Gastrocnemius medialis (tissue), 4 donors: ENCODE data around the gene TTLL13. TPM values are rescaled to one million over a fixed set of nuclear protein-coding genes. Genes with fewer than 3 reads are reported as not detected.
"Not testable (repeated sequence)": the region's sequence is repeated elsewhere in the genome, so short reads cannot be mapped to it uniquely, and the experiment has no call there.

Source experiments
- ATAC-seq, 2 donors: fragments of 150-250 bp; one replicate each; pipeline ENCODE4 v1.9.1; 2016
- DNase-seq, 2 donors: peaks; one replicate each; pipeline ENCODE4 v3.0.0-alpha.2; 2019
- H3K27ac ChIP-seq, 4 donors: fragments of 200-600 bp; sonication (generic); 1 replicate in 1 of 4; 2 replicates in 3 of 4; pipeline ENCODE4 v1.5.1; 2016 to 2018; ENCODE audit warnings: mild to moderate bottlenecking in 2 of 4, moderate library complexity in 1 of 4
- H3K27me3 ChIP-seq, 3 donors: fragments of 200-600 bp; sonication (generic) in 2 of 3; 1 replicate in 1 of 3; 2 replicates in 2 of 3; pipeline versions ENCODE4 v1.5.1 to v1.6.0; 2016 to 2019; ENCODE audit warnings: mild to moderate bottlenecking in 1 of 3, moderate library complexity in 1 of 3
- H3K36me3 ChIP-seq, 2 donors: fragments of 200-600 bp; sonication (generic) in 1 of 2; one replicate each; pipeline ENCODE4 v1.5.1; 2017 to 2018
- H3K4me1 ChIP-seq, 2 donors: fragments of 200-600 bp; sonication (generic) in 1 of 2; one replicate each; pipeline ENCODE4 v1.5.1; 2016 to 2017; ENCODE audit warnings: mild to moderate bottlenecking in 2 of 2
- H3K4me3 ChIP-seq, 4 donors: fragments of 200-600 bp; sonication (generic) in 3 of 4; 1 replicate in 1 of 4; 2 replicates in 3 of 4; pipeline ENCODE4 v1.5.1; 2016 to 2019; ENCODE audit warnings: mild to moderate bottlenecking in 2 of 4
- H3K9me3 ChIP-seq, 3 donors: fragments of 200-600 bp; sonication (generic) in 2 of 3; 1 replicate in 1 of 3; 2 replicates in 2 of 3; pipeline ENCODE4 v1.5.1; 2016 to 2019
- CTCF ChIP-seq, 5 experiments: fragments of 450-650 bp in 3 of 5; fragments of 200-600 bp in 2 of 5; sonication (generic) in 2 of 5; IDR thresholded peaks in 4 of 5; conservative IDR thresholded peaks in 1 of 5; 1 replicate in 4 of 5; 2 replicates in 1 of 5; pipeline ENCODE4 v1.5.1; 2016 to 2019; ENCODE audit warnings: antibody characterized with exemption in 5 of 5, mild to moderate bottlenecking in 3 of 5, moderate library complexity in 3 of 5
- POLR2A ChIP-seq, 2 donors: fragments of 450-650 bp; IDR thresholded peaks; one replicate each; pipeline ENCODE4 v1.6.1; 2017; ENCODE audit warnings: antibody characterized with exemption in 2 of 2, mild to moderate bottlenecking in 2 of 2, moderate library complexity in 2 of 2
- in situ Hi-C, 4 donors: fragments of 200-750 bp; cut with MboI; loops; one replicate each; pipeline versions ENCODE4 v1.15.0 to v1.8.0; 2017; ENCODE audit warnings: low sequenced_read_pairs in 4 of 4
- intact Hi-C: fragments of 100-400 bp; cut with DNase I; formaldehyde crosslinking; loops from one replicate; pipeline ENCODE4 v1.15.1; 2023; ENCODE audit warnings: low total_unique reads
- total RNA-seq, 4 donors: library from RNA; depleted of rRNA; stranded (reverse); fragments of >200 nt; gene quantifications; one replicate each; pipeline versions ENCODE4 v1.1.0 to v1.2.3, GENCODE V29; 2016

The TTLL13 gene
- total RNA-seq, 4 donors from 2014 or later, result not detected

GRCh38 chr15:90243943-90244639 lies 5.3 kb upstream of the TTLL13 start:
- intact Hi-C loops (no loop called here), in situ Hi-C loops (no loop called here)
- H3K27ac ChIP-seq, result no peak overlapping the region
- no peaks in the 10 kb centered on the region for H3K9me3 ChIP-seq
- DNase-seq, result no peak
- no peaks in the 10 kb centered on the region for H3K4me1 ChIP-seq
- H3K4me3 ChIP-seq, result no peak overlapping the region
- no peak for ATAC-seq
- H3K27me3 ChIP-seq, result no peaks in the 10 kb centered on the region
- TF ChIP-seq POLR2A (IDR thresholded peaks at IDR 0.05), result no peak
- no peak for TF ChIP-seq CTCF (IDR thresholded peaks at IDR 0.05 in 4 of 5, conservative IDR thresholded peaks at IDR 0.05 in 1 of 5)
- peaks cover 0 to 12% of the 10 kb centered on the region in 2 donors for H3K36me3 ChIP-seq

GRCh38 chr15:90248789-90249202 lies 560 bp upstream of the TTLL13 start:
- H3K27me3 ChIP-seq, result no peaks in the 10 kb centered on the region
- in situ Hi-C loops (no loop called here), intact Hi-C loops (loop anchor here (2.0 kb wide), 1 partner anchor 16 kb away; the partner anchor contains the start of gene NGRN)
- no peak for TF ChIP-seq POLR2A (IDR thresholded peaks at IDR 0.05)
- no peak for TF ChIP-seq CTCF (IDR thresholded peaks at IDR 0.05 in 4 of 5, conservative IDR thresholded peaks at IDR 0.05 in 1 of 5)
- DNase-seq, result no peak
- H3K27ac ChIP-seq, result peak overlapping the region in 2 of 4 donors; percentile 2 to 46
- H3K36me3 ChIP-seq, result no peaks in the 10 kb centered on the region
- ATAC-seq, result peak in 1 of 2 donors; percentile 5
- no peaks in the 10 kb centered on the region for H3K9me3 ChIP-seq
- H3K4me1 ChIP-seq, result peaks cover 4 to 9% of the 10 kb centered on the region in 2 donors
- peak overlapping the region; percentile 63 to 87 (median 72) for H3K4me3 ChIP-seq

- ATAC-seq (no peak), DNase-seq (no peak)
- in situ Hi-C loops (no loop called here), intact Hi-C loops (no loop called here)
- Histone ChIP-seq H3K4me1 (peaks cover 0 to 5% of the 10 kb centered on the region in 2 donors), H3K36me3 (no peaks in the 10 kb centered on the region), H3K9me3 (no peaks in the 10 kb centered on the region), H3K27me3 (no peaks in the 10 kb centered on the region), H3K27ac (no peak overlapping the region), H3K4me3 (no peak overlapping the region)
- TF ChIP-seq POLR2A (IDR thresholded peaks at IDR 0.05) (no peak), CTCF (IDR thresholded peaks at IDR 0.05 in 4 of 5, conservative IDR thresholded peaks at IDR 0.05 in 1 of 5) (no peak)
These were observed 8.4 kb downstream of the TTLL13 start for GRCh38 chr15:90257776-90258175.

GRCh38 chr15:90259524-90259923 lies 10.2 kb downstream of the TTLL13 start:
- peaks cover 9 to 10% of the 10 kb centered on the region in 2 donors for H3K4me1 ChIP-seq
- no peak for ATAC-seq
- intact Hi-C loops, result no loop called here
- in situ Hi-C loops, result no loop called here
- no peak overlapping the region for H3K4me3 ChIP-seq
- no peaks in the 10 kb centered on the region for H3K36me3 ChIP-seq
- H3K27me3 ChIP-seq, result no peaks in the 10 kb centered on the region
- no peak overlapping the region for H3K27ac ChIP-seq
- TF ChIP-seq POLR2A (IDR thresholded peaks at IDR 0.05) (no peak), CTCF (IDR thresholded peaks at IDR 0.05 in 4 of 5, conservative IDR thresholded peaks at IDR 0.05 in 1 of 5) (no peak)
- DNase-seq, result no peak
- H3K9me3 ChIP-seq, result no peaks in the 10 kb centered on the region

DNA sequence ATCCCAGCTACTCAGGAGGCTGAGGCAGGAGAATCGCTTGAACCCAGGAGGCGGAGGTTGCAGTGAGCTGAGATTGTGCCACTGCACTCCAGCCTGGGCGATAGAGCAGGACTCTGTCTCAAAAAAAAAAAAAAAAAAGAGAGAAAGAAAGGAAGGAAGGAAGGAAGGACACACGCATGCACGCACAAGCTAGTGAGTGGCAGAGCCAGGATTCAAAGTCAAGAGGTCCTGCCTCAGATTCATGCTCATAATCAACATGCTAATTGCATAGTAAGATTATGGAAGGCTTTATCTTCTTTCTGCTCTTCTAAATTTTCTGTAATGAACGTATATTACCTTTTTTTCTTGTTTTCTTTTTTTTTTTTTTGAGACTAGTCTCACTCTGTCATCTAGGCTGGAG lies 11.4 kb downstream of the TTLL13 start:
- DNase-seq, intact Hi-C loops: not testable (repeated sequence)

More for the DNA sequence above, 11.4 kb downstream of the TTLL13 start:
- in situ Hi-C loops, H3K4me3 ChIP-seq, ATAC-seq, H3K27ac ChIP-seq, H3K9me3 ChIP-seq, H3K36me3 ChIP-seq, H3K27me3 ChIP-seq: not testable (repeated sequence)
- peaks cover 12 to 13% of the 10 kb centered on the region in 2 donors for H3K4me1 ChIP-seq
